ENCODE results near the gene CD63. TPM values are rescaled to one million over a fixed set of nuclear protein-coding genes. Genes with fewer than 3 reads are reported as not detected.

Gene CD63, protein sequence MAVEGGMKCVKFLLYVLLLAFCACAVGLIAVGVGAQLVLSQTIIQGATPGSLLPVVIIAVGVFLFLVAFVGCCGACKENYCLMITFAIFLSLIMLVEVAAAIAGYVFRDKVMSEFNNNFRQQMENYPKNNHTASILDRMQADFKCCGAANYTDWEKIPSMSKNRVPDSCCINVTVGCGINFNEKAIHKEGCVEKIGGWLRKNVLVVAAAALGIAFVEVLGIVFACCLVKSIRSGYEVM
- 1,000 to 10,000 TPM in 2 of 4 donors, 100 to 1,000 TPM in 2; 736 to 1,401 (median 892) TPM for total RNA-seq

DNA sequence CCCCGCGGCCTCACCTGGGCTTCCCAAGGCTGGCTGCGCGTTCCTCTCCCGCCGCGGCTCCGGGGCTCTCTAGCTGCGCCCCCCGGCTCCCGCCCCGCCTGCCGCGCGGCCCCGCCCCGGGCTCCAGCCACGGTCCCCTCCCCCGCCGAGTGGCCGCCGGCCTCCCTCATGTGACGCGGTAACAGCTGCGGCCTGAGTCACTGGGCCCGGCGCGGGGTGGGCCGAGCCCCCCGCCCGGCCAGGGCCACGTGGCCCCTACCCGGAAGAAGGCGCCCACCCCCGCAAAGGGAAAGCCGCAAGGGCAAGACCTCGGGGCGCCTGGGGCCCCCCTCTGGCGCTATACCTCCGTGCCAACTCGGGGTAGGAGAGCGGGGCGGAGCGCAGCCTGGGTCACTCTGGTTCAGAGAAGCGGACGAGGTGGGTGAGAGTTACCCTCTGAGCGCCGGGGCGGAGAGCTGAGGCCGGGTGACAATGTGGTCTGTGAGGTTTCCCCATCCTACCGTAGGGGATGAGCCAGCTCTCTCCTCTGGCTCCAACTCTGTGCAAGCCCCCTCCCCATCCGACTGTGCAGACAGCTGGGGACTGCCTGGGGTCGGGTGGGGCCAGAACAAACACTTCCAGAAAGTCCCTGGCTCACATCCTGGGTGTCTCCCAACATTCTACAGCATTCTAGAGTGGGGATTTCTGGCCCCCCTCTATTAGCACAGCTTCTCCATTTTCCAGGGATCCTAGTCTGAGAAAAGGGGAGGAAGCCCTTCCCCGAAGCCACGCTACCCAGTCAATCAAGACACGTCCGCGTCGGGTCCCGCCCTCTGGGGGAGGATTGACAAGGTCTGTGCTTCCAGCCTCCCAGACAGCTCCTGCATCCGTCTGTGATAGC lies at the start of gene CD63:
Gene CD63 (minus strand): TSS at position 71 of the 880 bp plus-strand sequence. CDS start 668 bp downstream, outside the sequence.
- peak; percentile 82 for ATAC-seq (ENCODE audit: low FRiP score)
- TF ChIP-seq, protein P1, sequence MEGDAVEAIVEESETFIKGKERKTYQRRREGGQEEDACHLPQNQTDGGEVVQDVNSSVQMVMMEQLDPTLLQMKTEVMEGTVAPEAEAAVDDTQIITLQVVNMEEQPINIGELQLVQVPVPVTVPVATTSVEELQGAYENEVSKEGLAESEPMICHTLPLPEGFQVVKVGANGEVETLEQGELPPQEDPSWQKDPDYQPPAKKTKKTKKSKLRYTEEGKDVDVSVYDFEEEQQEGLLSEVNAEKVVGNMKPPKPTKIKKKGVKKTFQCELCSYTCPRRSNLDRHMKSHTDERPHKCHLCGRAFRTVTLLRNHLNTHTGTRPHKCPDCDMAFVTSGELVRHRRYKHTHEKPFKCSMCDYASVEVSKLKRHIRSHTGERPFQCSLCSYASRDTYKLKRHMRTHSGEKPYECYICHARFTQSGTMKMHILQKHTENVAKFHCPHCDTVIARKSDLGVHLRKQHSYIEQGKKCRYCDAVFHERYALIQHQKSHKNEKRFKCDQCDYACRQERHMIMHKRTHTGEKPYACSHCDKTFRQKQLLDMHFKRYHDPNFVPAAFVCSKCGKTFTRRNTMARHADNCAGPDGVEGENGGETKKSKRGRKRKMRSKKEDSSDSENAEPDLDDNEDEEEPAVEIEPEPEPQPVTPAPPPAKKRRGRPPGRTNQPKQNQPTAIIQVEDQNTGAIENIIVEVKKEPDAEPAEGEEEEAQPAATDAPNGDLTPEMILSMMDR (IDR thresholded peaks at IDR 0.05), result no peak

DNA sequence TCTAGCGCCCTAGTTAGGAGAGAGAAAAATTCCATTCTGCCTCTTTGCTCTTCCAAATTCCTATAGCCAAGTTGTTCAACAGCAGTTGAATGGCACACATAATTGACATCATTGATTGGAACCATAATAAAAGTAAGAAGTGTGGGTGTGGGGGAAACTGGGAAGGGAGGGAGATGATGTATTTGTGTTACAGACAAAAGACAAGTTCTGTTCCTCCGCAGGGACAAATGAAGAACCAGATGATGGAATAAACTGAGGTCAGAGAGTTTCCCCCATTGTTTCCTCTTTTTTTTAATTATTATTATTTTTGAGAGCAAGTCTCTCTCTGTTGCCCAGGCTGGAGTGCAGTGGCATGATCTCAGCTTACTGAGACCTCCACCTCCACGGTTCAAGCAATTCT lies 49.0 kb upstream of the CD63 start:
- ATAC-seq (ENCODE audit: low FRiP score), result no peak
- TF ChIP-seq, protein P1 (IDR thresholded peaks at IDR 0.05), result no peak
- DNase-seq (ENCODE audit: low spot score), result no peak

More for the DNA sequence above, at the start of gene CD63:
- peak; percentile 80 for DNase-seq (ENCODE audit: low spot score)

DNA sequence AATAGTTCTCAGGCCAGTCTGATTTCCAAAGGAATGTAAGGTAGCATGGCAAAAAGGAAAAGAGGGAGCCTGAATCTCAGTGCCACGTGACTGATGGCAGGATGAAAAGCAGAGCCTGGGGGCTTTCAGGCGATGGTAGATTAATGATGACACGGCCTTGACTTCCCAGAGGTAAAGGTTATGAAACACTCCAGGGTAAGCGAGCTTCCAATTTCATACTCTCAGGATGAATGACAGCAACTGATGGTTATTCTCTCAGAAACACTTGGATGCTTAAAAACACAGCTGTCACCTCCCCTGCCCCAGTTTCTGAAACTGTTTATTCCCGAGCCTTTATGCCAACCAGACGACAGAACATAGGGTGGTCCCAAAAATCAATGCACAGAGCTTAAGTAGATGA lies 42.9 kb upstream of the CD63 start:
- ATAC-seq (ENCODE audit: low FRiP score) (no peak), DNase-seq (ENCODE audit: low spot score) (no peak)
- TF ChIP-seq, protein P1 (IDR thresholded peaks at IDR 0.05), result no peak

DNA sequence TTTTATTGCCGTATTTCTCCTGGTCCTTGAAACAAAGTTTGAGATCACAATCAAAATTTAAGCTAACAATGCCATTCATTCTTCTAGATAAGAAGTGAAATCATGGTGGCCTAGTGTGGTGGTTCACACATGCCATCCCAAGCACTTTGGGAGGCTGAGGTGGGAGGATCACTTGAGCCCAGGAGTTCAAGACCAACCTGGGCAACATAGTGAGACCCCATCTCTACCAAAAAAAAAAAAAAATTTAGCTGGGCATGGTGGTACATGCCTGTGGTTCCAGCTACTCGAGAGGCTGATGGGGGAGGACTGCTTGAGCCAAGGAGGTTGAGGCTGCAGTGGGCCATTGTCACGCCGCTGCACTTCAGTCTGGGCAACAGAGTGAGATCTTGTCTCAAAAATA lies 38.3 kb upstream of the CD63 start:
- ATAC-seq (ENCODE audit: low FRiP score) (no peak), DNase-seq (ENCODE audit: low spot score) (no peak)
- TF ChIP-seq, protein P1 (IDR thresholded peaks at IDR 0.05), result no peak

DNA sequence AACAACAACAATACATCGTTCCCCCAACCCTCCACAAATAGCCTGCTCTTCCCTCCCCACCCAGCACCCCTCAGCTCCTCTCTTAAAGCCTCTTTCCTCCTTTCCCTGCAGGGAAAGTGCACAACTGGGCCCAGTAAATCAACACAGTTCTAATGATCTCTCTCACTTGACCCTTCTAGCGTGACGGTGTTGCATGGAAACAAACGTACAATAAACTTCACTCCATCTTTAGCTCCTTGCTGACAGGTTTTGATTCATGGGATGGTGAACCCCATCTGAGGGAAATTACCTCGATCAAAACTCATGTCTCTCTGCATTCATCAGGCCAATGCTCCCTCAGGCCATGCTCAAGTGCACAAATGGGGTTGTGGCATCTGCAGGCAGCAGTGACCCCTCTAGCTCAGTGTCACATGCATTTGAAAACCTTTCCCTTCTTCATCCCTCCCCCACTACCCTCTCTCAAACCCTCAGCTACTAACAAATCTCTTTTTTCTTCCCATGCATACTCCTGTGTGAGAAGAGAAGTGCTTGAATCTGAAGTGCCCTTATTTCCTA lies 37.0 kb upstream of the CD63 start:
- TF ChIP-seq, protein P1 (IDR thresholded peaks at IDR 0.05), result no peak
- DNase-seq (ENCODE audit: low spot score), result no peak

DNA sequence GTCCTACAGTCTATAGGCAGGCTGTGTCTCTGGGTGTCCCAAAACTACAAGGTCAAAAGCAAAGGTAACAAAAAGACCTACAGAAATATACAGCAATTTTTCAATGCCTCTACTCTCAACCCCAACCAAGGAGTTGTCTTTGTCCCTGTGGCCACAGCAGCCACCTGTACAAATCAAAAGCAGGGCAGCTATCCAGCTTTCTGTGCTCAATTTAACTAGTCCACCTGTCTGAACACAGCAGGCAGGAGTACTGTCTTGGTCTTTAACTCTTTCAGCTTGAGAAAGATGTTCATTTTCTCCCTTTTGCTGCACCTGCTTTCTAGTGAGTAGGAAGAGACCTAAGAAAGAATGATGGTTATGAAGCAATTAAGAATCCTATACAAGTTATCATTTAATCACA lies 33.8 kb upstream of the CD63 start:
- TF ChIP-seq, protein P1 (IDR thresholded peaks at IDR 0.05), result no peak
- ATAC-seq (ENCODE audit: low FRiP score), result no peak
- DNase-seq (ENCODE audit: low spot score), result no peak

More for the DNA sequence above, 37.0 kb upstream of the CD63 start:
- no peak for ATAC-seq (ENCODE audit: low FRiP score)
